ENCODE results near the gene AK8.

AK8 gene

DNA sequence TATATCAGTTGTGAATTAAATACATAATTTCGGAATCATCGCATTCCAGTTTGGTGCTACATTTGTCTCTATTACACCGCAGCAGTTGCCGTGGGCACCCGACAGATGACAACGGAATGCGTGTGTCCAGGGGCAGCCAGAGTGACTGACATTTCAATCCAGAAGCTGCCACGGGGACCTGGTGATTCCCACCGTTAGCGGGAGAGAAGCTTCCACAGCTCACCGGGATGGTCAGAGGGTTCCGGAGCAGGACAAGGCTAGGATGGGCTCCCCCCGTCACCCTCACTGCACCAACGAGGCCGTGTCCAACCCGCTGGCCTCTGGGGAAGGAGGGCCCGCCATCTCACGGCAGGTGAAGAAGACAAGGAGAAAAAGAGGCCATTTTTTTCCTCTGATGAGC lies 121.1 kb downstream of the AK8 start:
- Histone ChIP-seq H3K9me3 (ENCODE audit: low read length) (no peaks in the 10 kb centered on the region), H3K36me3 (ENCODE audit: insufficient read depth, low read length) (no peaks in the 10 kb centered on the region), H4K20me1 (ENCODE audit: insufficient read depth, low read length) (no peaks in the 10 kb centered on the region), H3F3A (ENCODE audit: insufficient read depth, low read length) (no peaks in the 10 kb centered on the region), H2AFZ (ENCODE audit: low read length) (no peak overlapping the region), H3K4me1 (ENCODE audit: insufficient read depth, low read length, severe bottlenecking) (no peaks in the 10 kb centered on the region), H3K9me2 (ENCODE audit: low read depth, low read length) (no peaks in the 10 kb centered on the region), H3K9ac (ENCODE audit: low read length) (no peak overlapping the region), H3K4me2 (ENCODE audit: low read length) (no peak overlapping the region), H3K4me3 (ENCODE audit: low read depth, low read length, poor library complexity, severe bottlenecking) (no peak overlapping the region), H3K27ac (ENCODE audit: low read depth, low read length, poor library complexity, severe bottlenecking) (no peak overlapping the region), H3K79me2 (ENCODE audit: insufficient read depth, low read length) (no peaks in the 10 kb centered on the region), H3K27me3 (ENCODE audit: insufficient read depth, low read length) (peaks cover 4% of the 10 kb centered on the region; the same call in 1 of the 2 replicates)
- TF ChIP-seq, protein P1, sequence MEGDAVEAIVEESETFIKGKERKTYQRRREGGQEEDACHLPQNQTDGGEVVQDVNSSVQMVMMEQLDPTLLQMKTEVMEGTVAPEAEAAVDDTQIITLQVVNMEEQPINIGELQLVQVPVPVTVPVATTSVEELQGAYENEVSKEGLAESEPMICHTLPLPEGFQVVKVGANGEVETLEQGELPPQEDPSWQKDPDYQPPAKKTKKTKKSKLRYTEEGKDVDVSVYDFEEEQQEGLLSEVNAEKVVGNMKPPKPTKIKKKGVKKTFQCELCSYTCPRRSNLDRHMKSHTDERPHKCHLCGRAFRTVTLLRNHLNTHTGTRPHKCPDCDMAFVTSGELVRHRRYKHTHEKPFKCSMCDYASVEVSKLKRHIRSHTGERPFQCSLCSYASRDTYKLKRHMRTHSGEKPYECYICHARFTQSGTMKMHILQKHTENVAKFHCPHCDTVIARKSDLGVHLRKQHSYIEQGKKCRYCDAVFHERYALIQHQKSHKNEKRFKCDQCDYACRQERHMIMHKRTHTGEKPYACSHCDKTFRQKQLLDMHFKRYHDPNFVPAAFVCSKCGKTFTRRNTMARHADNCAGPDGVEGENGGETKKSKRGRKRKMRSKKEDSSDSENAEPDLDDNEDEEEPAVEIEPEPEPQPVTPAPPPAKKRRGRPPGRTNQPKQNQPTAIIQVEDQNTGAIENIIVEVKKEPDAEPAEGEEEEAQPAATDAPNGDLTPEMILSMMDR (IDR thresholded peaks at IDR 0.05; ENCODE audit: low read length), result no peak
- no peak for TF ChIP-seq EZH2 (IDR thresholded peaks at IDR 0.05; ENCODE audit: borderline replicate concordance, low read length)

DNA sequence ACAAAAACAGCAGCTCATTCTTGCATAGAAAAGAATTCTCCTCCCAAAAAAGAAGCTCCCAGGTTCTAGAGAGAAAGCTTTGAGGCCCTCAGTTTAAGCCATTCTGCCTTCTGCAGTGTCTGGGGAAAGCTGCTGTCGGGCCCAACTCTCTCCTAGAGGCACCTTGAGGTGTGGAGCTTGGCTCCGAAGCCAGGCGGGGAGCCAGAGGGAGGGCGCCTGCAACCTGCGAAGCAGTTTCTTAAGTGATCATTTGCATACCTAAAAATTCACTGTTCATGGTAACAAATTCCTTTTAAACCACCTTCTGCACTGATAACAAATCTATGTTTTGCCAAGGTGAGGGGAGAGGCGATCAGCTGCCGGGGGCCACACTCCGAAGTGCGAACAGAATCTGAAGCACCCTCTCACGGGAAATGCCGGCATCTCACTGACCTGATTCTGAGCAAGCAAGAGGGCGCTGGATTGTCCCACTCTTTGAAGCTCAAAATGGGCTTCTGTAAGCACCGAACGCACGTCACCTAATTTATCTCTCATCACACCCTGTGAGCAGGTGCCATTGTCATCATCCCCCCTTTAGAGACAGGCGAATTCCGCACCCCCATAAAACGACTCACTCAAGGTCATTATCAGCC lies 121.8 kb downstream of the AK8 start:
- TF ChIP-seq, protein P1 (IDR thresholded peaks at IDR 0.05; ENCODE audit: low read length), result no peak
- no peak for TF ChIP-seq EZH2 (IDR thresholded peaks at IDR 0.05; ENCODE audit: borderline replicate concordance, low read length)
- Histone ChIP-seq H3K4me2 (ENCODE audit: low read length) (no peak overlapping the region), H3K79me2 (ENCODE audit: insufficient read depth, low read length) (no peaks in the 10 kb centered on the region), H4K20me1 (ENCODE audit: insufficient read depth, low read length) (no peaks in the 10 kb centered on the region), H3K4me1 (ENCODE audit: insufficient read depth, low read length, severe bottlenecking) (no peaks in the 10 kb centered on the region), H3K27me3 (ENCODE audit: insufficient read depth, low read length) (peaks cover 4% of the 10 kb centered on the region; the same call in 1 of the 2 replicates), H3K9ac (ENCODE audit: low read length) (no peak overlapping the region), H3K4me3 (ENCODE audit: low read depth, low read length, poor library complexity, severe bottlenecking) (no peak overlapping the region), H3K9me3 (ENCODE audit: low read length) (no peaks in the 10 kb centered on the region), H3K36me3 (ENCODE audit: insufficient read depth, low read length) (no peaks in the 10 kb centered on the region), H2AFZ (ENCODE audit: low read length) (no peak overlapping the region), H3K9me2 (ENCODE audit: low read depth, low read length) (no peaks in the 10 kb centered on the region), H3F3A (ENCODE audit: insufficient read depth, low read length) (no peaks in the 10 kb centered on the region), H3K27ac (ENCODE audit: low read depth, low read length, poor library complexity, severe bottlenecking) (no peak overlapping the region)

DNA sequence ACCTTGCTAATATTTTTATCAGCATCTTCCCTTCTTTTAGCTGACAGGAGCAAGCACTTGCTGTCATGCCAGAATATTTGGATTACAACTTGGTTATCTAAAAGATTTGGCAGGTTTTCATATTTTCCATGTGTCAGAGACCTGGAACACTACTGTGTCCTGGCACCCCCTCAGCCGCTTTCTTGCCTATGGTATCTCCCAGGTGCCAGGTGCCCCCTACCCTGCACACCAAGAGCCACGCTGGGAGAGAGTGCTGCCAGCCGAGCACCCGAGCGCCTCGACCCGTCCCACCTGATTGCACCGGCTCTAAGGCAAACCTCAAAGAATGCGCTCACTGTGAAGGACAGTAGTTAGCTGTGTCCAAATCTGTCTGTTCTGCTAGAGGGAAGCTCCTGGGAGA lies 123.0 kb downstream of the AK8 start:
- Histone ChIP-seq H3K9me3 (ENCODE audit: low read length) (no peaks in the 10 kb centered on the region), H4K20me1 (ENCODE audit: insufficient read depth, low read length) (no peaks in the 10 kb centered on the region)
- TF ChIP-seq, protein P1 (IDR thresholded peaks at IDR 0.05; ENCODE audit: low read length), result no peak
- no peak for TF ChIP-seq EZH2 (IDR thresholded peaks at IDR 0.05; ENCODE audit: borderline replicate concordance, low read length)

More for the DNA sequence above, 123.0 kb downstream of the AK8 start:
- no peak overlapping the region for H2AFZ ChIP-seq (ENCODE audit: low read length)
- no peaks in the 10 kb centered on the region for H3K9me2 ChIP-seq (ENCODE audit: low read depth, low read length)
- no peak overlapping the region for H3K27ac ChIP-seq (ENCODE audit: low read depth, low read length, poor library complexity, severe bottlenecking)
- H3K4me3 ChIP-seq (ENCODE audit: low read depth, low read length, poor library complexity, severe bottlenecking), result no peak overlapping the region
- H3K9ac ChIP-seq (ENCODE audit: low read length), result no peak overlapping the region
- H3F3A ChIP-seq (ENCODE audit: insufficient read depth, low read length), result no peaks in the 10 kb centered on the region
- no peaks in the 10 kb centered on the region for H3K36me3 ChIP-seq (ENCODE audit: insufficient read depth, low read length)
- no peak overlapping the region for H3K4me2 ChIP-seq (ENCODE audit: low read length)
- no peaks in the 10 kb centered on the region for H3K79me2 ChIP-seq (ENCODE audit: insufficient read depth, low read length)
- H3K27me3 ChIP-seq (ENCODE audit: insufficient read depth, low read length), result peaks cover 4% of the 10 kb centered on the region; the same call in 1 of the 2 replicates
- no peaks in the 10 kb centered on the region for H3K4me1 ChIP-seq (ENCODE audit: insufficient read depth, low read length, severe bottlenecking)

Measured in OCI-LY1 (cell line).